Effector memory CD4-positive, alpha-beta T cell (primary cell): ENCODE results near the gene RGS7.
"Not testable (repeated sequence)": the region's sequence is repeated elsewhere in the genome, so short reads cannot be mapped to it uniquely, and the experiment has no call there.

Experiments used
- DNase-seq, 3 donors: peaks; one replicate each; pipeline ENCODE4 v3.0.0-alpha.2; 2020
- H3K27ac ChIP-seq: 2 replicates; pipeline ENCODE4 v1.7.0; 2013; ENCODE audit warnings: mild to moderate bottlenecking, low read length, moderate library complexity; ENCODE audit not compliant: insufficient read depth, poor library complexity, severe bottlenecking
- H3K27me3 ChIP-seq: replicated peaks from 2 replicates; pipeline ENCODE4 v1.7.0; 2013; ENCODE audit warnings: mild to moderate bottlenecking, low read length; ENCODE audit not compliant: insufficient read depth, control insufficient read depth, poor library complexity, severe bottlenecking
- H3K36me3 ChIP-seq: 2 replicates; pipeline ENCODE4 v1.7.0; 2013; ENCODE audit warnings: mild to moderate bottlenecking, low read length, moderate library complexity; ENCODE audit not compliant: control insufficient read depth, insufficient read depth
- H3K4me1 ChIP-seq: 2 replicates; pipeline ENCODE4 v1.7.0; 2013; ENCODE audit warnings: low read length, mild to moderate bottlenecking; ENCODE audit not compliant: control insufficient read depth, insufficient read depth, poor library complexity, severe bottlenecking
- H3K4me3 ChIP-seq: 2 replicates; pipeline ENCODE4 v1.7.0; 2013; ENCODE audit warnings: low read length, low read depth, mild to moderate bottlenecking; ENCODE audit not compliant: insufficient read depth, poor library complexity, severe bottlenecking
- H3K9me3 ChIP-seq: 2 replicates; pipeline ENCODE4 v1.7.0; 2013; ENCODE audit warnings: mild to moderate bottlenecking, low read length, moderate library complexity; ENCODE audit not compliant: control insufficient read depth

RGS7 gene

GRCh38 chr1:241220913-241221312, 136.1 kb downstream of the RGS7 start:
- H3K27ac ChIP-seq, H3K4me1 ChIP-seq, H3K36me3 ChIP-seq, DNase-seq, H3K9me3 ChIP-seq, H3K27me3 ChIP-seq, H3K4me3 ChIP-seq: not testable (repeated sequence)

- Histone ChIP-seq H3K4me3 (no peak overlapping the region), H3K27ac (no peak overlapping the region), H3K36me3 (no peaks in the 10 kb centered on the region), H3K4me1 (no peaks in the 10 kb centered on the region), H3K9me3 (no peaks in the 10 kb centered on the region), H3K27me3 (no peaks in the 10 kb centered on the region)
- DNase-seq = no peak
Observed at GRCh38 chr1:241219449-241219848, 137.6 kb downstream of the RGS7 start.

- H3K27ac ChIP-seq = no peak overlapping the region
- no peak overlapping the region for H3K4me3 ChIP-seq
- no peaks in the 10 kb centered on the region for H3K27me3 ChIP-seq
- H3K4me1 ChIP-seq = no peaks in the 10 kb centered on the region
- no peaks in the 10 kb centered on the region for H3K36me3 ChIP-seq
- no peaks in the 10 kb centered on the region for H3K9me3 ChIP-seq
- DNase-seq = no peak
Observed at GRCh38 chr1:241217516-241217915, 139.5 kb downstream of the RGS7 start.

GRCh38 chr1:241215683-241216082, 141.3 kb downstream of the RGS7 start:
- Histone ChIP-seq H3K4me1 (no peaks in the 10 kb centered on the region), H3K36me3 (no peaks in the 10 kb centered on the region), H3K9me3 (no peaks in the 10 kb centered on the region), H3K4me3 (no peak overlapping the region), H3K27me3 (no peaks in the 10 kb centered on the region), H3K27ac (no peak overlapping the region)
- DNase-seq = no peak

GRCh38 chr1:241215203-241215602, 141.8 kb downstream of the RGS7 start:
- Histone ChIP-seq H3K27ac (no peak overlapping the region), H3K4me3 (no peak overlapping the region), H3K27me3 (no peaks in the 10 kb centered on the region), H3K9me3 (no peaks in the 10 kb centered on the region), H3K36me3 (no peaks in the 10 kb centered on the region), H3K4me1 (no peaks in the 10 kb centered on the region)
- no peak for DNase-seq

GRCh38 chr1:241213139-241213538, 143.9 kb downstream of the RGS7 start:
- H3K36me3 ChIP-seq = no peaks in the 10 kb centered on the region
- H3K9me3 ChIP-seq = no peaks in the 10 kb centered on the region
- no peak for DNase-seq
- no peak overlapping the region for H3K27ac ChIP-seq
- no peaks in the 10 kb centered on the region for H3K4me1 ChIP-seq
- H3K4me3 ChIP-seq = no peak overlapping the region
- H3K27me3 ChIP-seq = no peaks in the 10 kb centered on the region

GRCh38 chr1:241212628-241213027, 144.4 kb downstream of the RGS7 start:
- no peak overlapping the region for H3K27ac ChIP-seq
- H3K4me3 ChIP-seq = no peak overlapping the region

GRCh38 chr1:241208910-241209379, 148.1 kb downstream of the RGS7 start:
- H3K4me3 ChIP-seq = no peak overlapping the region
- no peak overlapping the region for H3K27ac ChIP-seq
- no peak for DNase-seq
- H3K27me3 ChIP-seq = no peaks in the 10 kb centered on the region
- no peaks in the 10 kb centered on the region for H3K4me1 ChIP-seq
- H3K9me3 ChIP-seq = no peaks in the 10 kb centered on the region
- H3K36me3 ChIP-seq = no peaks in the 10 kb centered on the region

More at GRCh38 chr1:241212628-241213027, 144.4 kb downstream of the RGS7 start:
- DNase-seq = no peak
- no peaks in the 10 kb centered on the region for H3K4me1 ChIP-seq
- H3K36me3 ChIP-seq = no peaks in the 10 kb centered on the region
- no peaks in the 10 kb centered on the region for H3K27me3 ChIP-seq
- no peaks in the 10 kb centered on the region for H3K9me3 ChIP-seq

- Histone ChIP-seq H3K4me3 (no peak overlapping the region), H3K36me3 (no peaks in the 10 kb centered on the region), H3K4me1 (no peaks in the 10 kb centered on the region), H3K27me3 (no peaks in the 10 kb centered on the region), H3K9me3 (no peaks in the 10 kb centered on the region), H3K27ac (no peak overlapping the region)
- DNase-seq = no peak
Observed at GRCh38 chr1:241203817-241204216, 153.2 kb downstream of the RGS7 start.

GRCh38 chr1:241202401-241202800, 154.6 kb downstream of the RGS7 start:
- Histone ChIP-seq H3K27me3 (no peaks in the 10 kb centered on the region), H3K9me3 (no peaks in the 10 kb centered on the region), H3K4me1 (no peaks in the 10 kb centered on the region), H3K4me3 (no peak overlapping the region), H3K27ac (no peak overlapping the region), H3K36me3 (no peaks in the 10 kb centered on the region)
- DNase-seq = no peak

GRCh38 chr1:241186716-241187115, 170.3 kb downstream of the RGS7 start:
- Histone ChIP-seq H3K4me1 (no peaks in the 10 kb centered on the region), H3K36me3 (no peaks in the 10 kb centered on the region), H3K9me3 (no peaks in the 10 kb centered on the region), H3K27ac (no peak overlapping the region), H3K4me3 (no peak overlapping the region), H3K27me3 (no peaks in the 10 kb centered on the region)
- DNase-seq = no peak
